T follicular helper cell (primary cell): ENCODE data around the gene GPR152.
A peak's percentile ranks its signal among the peaks of the same experiment; 100 is the strongest.

Experiments used
- DNase-seq: peaks from one replicate; pipeline ENCODE4 v3.0.0-alpha.2; 2020; ENCODE audit warnings: low read depth

The GPR152 gene

GRCh38 chr11:67440229-67441097, 12.1 kb downstream of the GPR152 start:
- DNase-seq, result no peak

- DNase-seq, result no peak
Observed at GRCh38 chr11:67439321-67440228, 13.0 kb downstream of the GPR152 start.

- peak; percentile 70 for DNase-seq
Observed at GRCh38 chr11:67438158-67438902, 14.2 kb downstream of the GPR152 start.

GRCh38 chr11:67437809-67438157, 14.7 kb downstream of the GPR152 start:
- no peak for DNase-seq

GRCh38 chr11:67437082-67437808, 15.3 kb downstream of the GPR152 start, which contains the start of gene PTPRCAP:
Gene PTPRCAP (minus strand): TSS chr11:67437682. CDS start chr11:67437619, 63 bp downstream.
- DNase-seq, result peak; percentile 74

GRCh38 chr11:67436459-67437081, 16.0 kb downstream of the GPR152 start:
- DNase-seq, result no peak

GRCh38 chr11:67435727-67436458, 16.6 kb downstream of the GPR152 start:
- no peak for DNase-seq

- DNase-seq, result no peak
Observed at GRCh38 chr11:67435031-67435726, 17.4 kb downstream of the GPR152 start.

GRCh38 chr11:67434395-67434881, 18.1 kb downstream of the GPR152 start:
- no peak for DNase-seq

GRCh38 chr11:67433536-67434394, 18.8 kb downstream of the GPR152 start:
- DNase-seq, result no peak

GRCh38 chr11:67432655-67433349, 19.7 kb downstream of the GPR152 start:
- DNase-seq, result no peak

- no peak for DNase-seq
Observed at GRCh38 chr11:67431346-67432249, 20.9 kb downstream of the GPR152 start.

GRCh38 chr11:67429722-67430121, 22.8 kb downstream of the GPR152 start:
- DNase-seq, result no peak

- no peak for DNase-seq
Observed at GRCh38 chr11:67429038-67429668, 23.4 kb downstream of the GPR152 start.

- DNase-seq, result peak; percentile 99
Observed at GRCh38 chr11:67428052-67429001, 24.2 kb downstream of the GPR152 start, which contains the start of gene RPS6KB2. Gene RPS6KB2 (plus strand): TSS chr11:67428494. CDS start chr11:67428546, 52 bp downstream.
